Measurements from ENCODE around the gene ANKH.

Gene ANKH

GRCh38 chr5:14766584-14766983 lies 105.0 kb downstream of the ANKH start:
- no peak for DNase-seq (ENCODE audit: low read depth in 2 of 3, low spot score in 2 of 3)

GRCh38 chr5:14765587-14765986 lies 106.0 kb downstream of the ANKH start:
- no peak for DNase-seq (ENCODE audit: low read depth in 2 of 3, low spot score in 2 of 3)

- DNase-seq (ENCODE audit: low read depth in 2 of 3, low spot score in 2 of 3), result no peak
These were observed 108.9 kb downstream of the ANKH start for GRCh38 chr5:14762549-14763216.

- DNase-seq (ENCODE audit: low read depth in 2 of 3, low spot score in 2 of 3), result no peak
These were observed 111.0 kb downstream of the ANKH start for GRCh38 chr5:14760548-14761002.

GRCh38 chr5:14759744-14760547 lies 111.6 kb downstream of the ANKH start:
- DNase-seq (ENCODE audit: low read depth in 2 of 3, low spot score in 2 of 3), result no peak

- no peak for DNase-seq (ENCODE audit: low read depth in 2 of 3, low spot score in 2 of 3)
These were observed 113.7 kb downstream of the ANKH start for GRCh38 chr5:14757850-14758249.

GRCh38 chr5:14756478-14756877 lies 115.1 kb downstream of the ANKH start:
- DNase-seq (ENCODE audit: low read depth in 2 of 3, low spot score in 2 of 3), result no peak

GRCh38 chr5:14753947-14754346 lies 117.6 kb downstream of the ANKH start:
- DNase-seq (ENCODE audit: low read depth in 2 of 3, low spot score in 2 of 3), result no peak

- DNase-seq (ENCODE audit: low read depth in 2 of 3, low spot score in 2 of 3), result no peak
These were observed 118.3 kb downstream of the ANKH start for GRCh38 chr5:14753292-14753691.

GRCh38 chr5:14752497-14753071 lies 119.0 kb downstream of the ANKH start:
- DNase-seq (ENCODE audit: low read depth in 2 of 3, low spot score in 2 of 3), result no peak

GRCh38 chr5:14750712-14751111 lies 120.9 kb downstream of the ANKH start:
- DNase-seq (ENCODE audit: low read depth in 2 of 3, low spot score in 2 of 3), result no peak

- DNase-seq (ENCODE audit: low read depth in 2 of 3, low spot score in 2 of 3), result no peak
These were observed 121.9 kb downstream of the ANKH start for GRCh38 chr5:14749579-14750101.

- DNase-seq (ENCODE audit: low read depth in 2 of 3, low spot score in 2 of 3), result no peak
These were observed 123.2 kb downstream of the ANKH start for GRCh38 chr5:14748180-14748900.

GRCh38 chr5:14745753-14746152 lies 125.8 kb downstream of the ANKH start:
- DNase-seq (ENCODE audit: low read depth in 2 of 3, low spot score in 2 of 3), result no peak

GRCh38 chr5:14745188-14745563 lies 126.4 kb downstream of the ANKH start:
- DNase-seq (ENCODE audit: low read depth in 2 of 3, low spot score in 2 of 3), result no peak

- DNase-seq (ENCODE audit: low read depth in 2 of 3, low spot score in 2 of 3), result no peak
These were observed 127.0 kb downstream of the ANKH start for GRCh38 chr5:14744296-14745187.

GRCh38 chr5:14743601-14744295 lies 127.8 kb downstream of the ANKH start:
- no peak for DNase-seq (ENCODE audit: low read depth in 2 of 3, low spot score in 2 of 3)

- no peak for DNase-seq (ENCODE audit: low read depth in 2 of 3, low spot score in 2 of 3)
These were observed 129.1 kb downstream of the ANKH start for GRCh38 chr5:14742498-14742897.

GRCh38 chr5:14741801-14742440 lies 129.7 kb downstream of the ANKH start:
- no peak for DNase-seq (ENCODE audit: low read depth in 2 of 3, low spot score in 2 of 3)
